AG04450 (cell line): ENCODE results near the gene ERP27. TPM values are rescaled to one million over a fixed set of nuclear protein-coding genes. Genes with fewer than 3 reads are reported as not detected.

Source experiments
- CTCF ChIA-PET: fragments of 300-600, 350-600 bp; formaldehyde crosslinking; extraction: SDS; loops from one replicate; lab custom pipeline; 2022; ENCODE audit warnings: antibody characterized with exemption, inconsistent platforms; lab: Charles Lee
- POLR2A ChIA-PET: fragments of 350-600 bp; formaldehyde crosslinking; extraction: SDS; loops from one replicate; lab custom pipeline; 2021; ENCODE audit warnings: antibody characterized with exemption, inconsistent platforms; lab: Yijun Ruan, JAX
- DNase-seq: peaks from one replicate; pipeline ENCODE4 v3.0.0-alpha.2; 2011; ENCODE audit warnings: low read depth, low spot score
- H3K27ac ChIP-seq: one replicate; pipeline ENCODE4 v1.5.1; 2012; ENCODE audit warnings: low read depth, low read length, control low read depth
- H3K27me3 ChIP-seq: one replicate; pipeline ENCODE4 v1.6.0; 2012; ENCODE audit warnings: low read length; ENCODE audit not compliant: control insufficient read depth, insufficient read depth
- H3K4me3 ChIP-seq: 2 replicates; pipeline ENCODE4 v1.5.1; 2011; ENCODE audit warnings: mild to moderate bottlenecking, low read depth, low read length, control low read depth
- H3K9me3 ChIP-seq: 2 replicates; pipeline ENCODE4 v1.5.1; 2012; ENCODE audit warnings: low read length; ENCODE audit not compliant: control insufficient read depth, insufficient read depth
- CTCF ChIP-seq: IDR thresholded peaks from 2 replicates; pipeline ENCODE4 v1.5.1; 2011; ENCODE audit warnings: low read depth, low read length, control low read depth, inconsistent platforms
- polyA plus RNA-seq: library from polyadenylated mRNA; depleted of rRNA; stranded (reverse); fragments of >200 nt; gene quantifications from 2 replicates; pipeline ENCODE4 v1.2.3, GENCODE V29; 2011

ERP27 gene
- polyA plus RNA-seq, 1 experiment, result not detected

GRCh38 chr12:14961466-14962152, 23.3 kb upstream of the ERP27 start, which contains the start of gene ARHGDIB:
ARHGDIB (minus strand) TSS chr12:14961601; CDS start chr12:14950712, 10,889 bp downstream.
- TF ChIP-seq CTCF, result no peak
- Histone ChIP-seq H3K9me3 (no peaks in the 10 kb centered on the region), H3K27ac (no peak within 1 kb of the TSS), H3K4me3 (no peak within 1 kb of the TSS), H3K27me3 (no peaks in the 10 kb centered on the region)
- ChIA-PET POLR2A (no interaction called here), CTCF (no interaction called here)
- no peak for DNase-seq

DNA sequence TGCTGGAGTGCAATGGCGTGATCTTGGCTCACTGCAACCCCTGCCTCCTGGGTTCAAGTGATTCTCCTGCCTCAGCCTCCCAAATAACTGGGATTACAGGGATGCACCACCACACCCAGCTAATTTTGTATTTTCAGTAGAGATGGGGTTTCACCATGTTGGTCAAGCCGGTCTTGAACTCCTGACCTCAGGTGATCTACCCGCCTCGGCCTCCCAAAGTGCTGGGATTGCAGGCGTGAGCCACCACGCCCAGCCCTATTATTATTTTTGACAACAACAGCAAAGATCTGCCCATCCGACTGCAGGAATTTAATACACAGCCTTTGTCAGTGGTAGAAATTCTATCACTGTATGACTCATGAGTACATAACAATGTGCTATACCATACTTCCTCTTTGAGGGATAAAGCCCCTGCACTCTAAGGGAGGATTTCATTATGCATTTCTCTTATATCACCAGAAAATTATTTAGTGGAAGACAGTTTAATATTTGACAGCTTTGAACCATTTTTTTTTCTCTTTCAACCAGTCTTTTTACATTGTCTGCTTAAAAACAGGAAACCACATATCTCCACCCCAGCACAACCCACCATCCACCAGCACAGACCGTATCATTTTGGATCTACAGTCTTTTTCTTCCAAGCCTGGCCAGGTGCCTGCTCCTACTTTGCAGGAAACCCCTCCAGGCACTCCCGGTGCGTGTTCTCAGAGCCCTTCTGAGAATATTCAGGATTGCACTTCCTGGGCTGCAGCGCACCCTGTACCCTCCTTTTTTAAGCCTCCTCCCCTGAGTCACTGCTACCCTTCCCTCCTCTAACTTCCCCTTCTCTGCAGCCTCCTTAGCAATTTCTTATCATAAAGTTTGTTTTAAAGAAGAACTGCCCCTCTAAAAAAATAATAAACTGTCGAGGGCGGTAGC, 22.5 kb upstream of the ERP27 start:
- ChIA-PET CTCF (interaction anchor here (0.5 kb wide), 1 partner anchor 78 kb away, joined by 10 read pairs; no protein-coding TSS in a partner anchor), POLR2A (no interaction called here)
- no peak for TF ChIP-seq CTCF
- Histone ChIP-seq H3K27ac (no peak overlapping the region), H3K9me3 (no peaks in the 10 kb centered on the region), H3K4me3 (no peak overlapping the region), H3K27me3 (no peaks in the 10 kb centered on the region)
- DNase-seq, result no peak

DNA sequence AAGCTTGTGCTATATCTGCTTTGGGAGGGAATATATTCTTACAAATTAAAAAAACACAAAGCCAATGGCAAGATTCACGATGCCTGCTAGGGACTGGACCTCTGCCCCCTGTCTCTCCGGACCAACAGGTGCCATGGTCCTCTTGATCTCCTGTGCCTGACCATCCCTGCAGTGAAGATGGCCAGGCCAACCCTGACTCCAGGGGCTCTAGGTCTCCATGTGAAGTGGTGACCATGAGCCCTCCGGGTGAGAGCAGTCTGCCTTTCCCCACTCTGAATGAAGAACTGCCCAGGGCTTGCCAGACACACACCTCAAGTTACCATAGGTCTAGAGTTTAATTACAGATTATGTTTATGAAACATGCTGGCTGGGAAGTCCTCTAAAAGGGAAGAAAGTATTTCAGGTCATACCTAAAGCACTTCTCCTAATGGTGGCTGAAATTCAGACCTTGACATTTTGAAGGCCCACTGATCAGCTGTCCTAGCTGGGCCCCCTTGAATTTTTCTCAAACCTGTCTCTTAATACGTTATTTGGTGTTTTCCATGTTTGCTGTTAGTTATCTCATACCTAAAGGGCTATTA, 21.7 kb upstream of the ERP27 start:
- CTCF ChIA-PET, result no interaction called here
- no peaks in the 10 kb centered on the region for H3K27me3 ChIP-seq
- POLR2A ChIA-PET, result no interaction called here
- H3K4me3 ChIP-seq, result no peak overlapping the region
- H3K27ac ChIP-seq, result no peak overlapping the region
- no peaks in the 10 kb centered on the region for H3K9me3 ChIP-seq
- no peak for TF ChIP-seq CTCF
- DNase-seq, result no peak

GRCh38 chr12:14959463-14959862, 21.1 kb upstream of the ERP27 start:
- no peaks in the 10 kb centered on the region for H3K9me3 ChIP-seq
- H3K4me3 ChIP-seq, result no peak overlapping the region
- no peak for DNase-seq
- no peak overlapping the region for H3K27ac ChIP-seq
- ChIA-PET POLR2A (no interaction called here), CTCF (no interaction called here)
- no peak for TF ChIP-seq CTCF
- H3K27me3 ChIP-seq, result no peaks in the 10 kb centered on the region
